GM19023 (cell line): Measurements from ENCODE around the gene MSH3.
A peak's percentile ranks its signal among the peaks of the same experiment; 100 is the strongest.
"Not testable (repeated sequence)": the region's sequence is repeated elsewhere in the genome, so short reads cannot be mapped to it uniquely, and the experiment has no call there.

Experiments used
- ATAC-seq: cut with Tn5 transposase; IDR thresholded peaks from one replicate; pipeline ENCODE4 v1.9.1; 2021; ENCODE audit warnings: mild to moderate bottlenecking, moderate library complexity; ENCODE audit not compliant: unreplicated experiment

The MSH3 gene

GRCh38 chr5:80655231-80655774, 851 bp downstream of the MSH3 start:
- ATAC-seq: no peak

GRCh38 chr5:80656425-80656824, 2.0 kb downstream of the MSH3 start:
- ATAC-seq: no peak

- no peak for ATAC-seq
These were observed 4.7 kb downstream of the MSH3 start for GRCh38 chr5:80659106-80659505.

- ATAC-seq: not testable (repeated sequence)
These were observed 6.2 kb downstream of the MSH3 start for GRCh38 chr5:80660661-80661060.

- no peak for ATAC-seq
These were observed 7.7 kb downstream of the MSH3 start for GRCh38 chr5:80662108-80662507.

GRCh38 chr5:80665057-80665456, 10.6 kb downstream of the MSH3 start:
- ATAC-seq: no peak

- no peak for ATAC-seq
These were observed 12.9 kb downstream of the MSH3 start for GRCh38 chr5:80667384-80667783.

GRCh38 chr5:80668016-80668969, 13.8 kb downstream of the MSH3 start:
- ATAC-seq: peak; percentile 82

- ATAC-seq: no peak
These were observed 17.8 kb downstream of the MSH3 start for GRCh38 chr5:80672140-80672736.

GRCh38 chr5:80676706-80677105, 22.3 kb downstream of the MSH3 start:
- no peak for ATAC-seq

GRCh38 chr5:80686757-80687156, 32.3 kb downstream of the MSH3 start:
- no peak for ATAC-seq

GRCh38 chr5:80688648-80689420, 34.4 kb downstream of the MSH3 start:
- no peak for ATAC-seq

- no peak for ATAC-seq
These were observed 35.2 kb downstream of the MSH3 start for GRCh38 chr5:80689627-80690026.

- ATAC-seq: no peak
These were observed 41.2 kb downstream of the MSH3 start for GRCh38 chr5:80695666-80696065.

GRCh38 chr5:80696450-80696849, 42.0 kb downstream of the MSH3 start:
- no peak for ATAC-seq

GRCh38 chr5:80697100-80697499, 42.6 kb downstream of the MSH3 start:
- ATAC-seq: no peak

- no peak for ATAC-seq
These were observed 43.9 kb downstream of the MSH3 start for GRCh38 chr5:80698369-80698768.

- no peak for ATAC-seq
These were observed 47.1 kb downstream of the MSH3 start for GRCh38 chr5:80701597-80701996.

GRCh38 chr5:80703291-80703690, 48.8 kb downstream of the MSH3 start:
- ATAC-seq: no peak

- ATAC-seq: no peak
These were observed 49.3 kb downstream of the MSH3 start for GRCh38 chr5:80703747-80704146.

- ATAC-seq: no peak
These were observed 49.8 kb downstream of the MSH3 start for GRCh38 chr5:80704221-80704620.
